ENCODE results near the gene CYTH4.

DNA sequence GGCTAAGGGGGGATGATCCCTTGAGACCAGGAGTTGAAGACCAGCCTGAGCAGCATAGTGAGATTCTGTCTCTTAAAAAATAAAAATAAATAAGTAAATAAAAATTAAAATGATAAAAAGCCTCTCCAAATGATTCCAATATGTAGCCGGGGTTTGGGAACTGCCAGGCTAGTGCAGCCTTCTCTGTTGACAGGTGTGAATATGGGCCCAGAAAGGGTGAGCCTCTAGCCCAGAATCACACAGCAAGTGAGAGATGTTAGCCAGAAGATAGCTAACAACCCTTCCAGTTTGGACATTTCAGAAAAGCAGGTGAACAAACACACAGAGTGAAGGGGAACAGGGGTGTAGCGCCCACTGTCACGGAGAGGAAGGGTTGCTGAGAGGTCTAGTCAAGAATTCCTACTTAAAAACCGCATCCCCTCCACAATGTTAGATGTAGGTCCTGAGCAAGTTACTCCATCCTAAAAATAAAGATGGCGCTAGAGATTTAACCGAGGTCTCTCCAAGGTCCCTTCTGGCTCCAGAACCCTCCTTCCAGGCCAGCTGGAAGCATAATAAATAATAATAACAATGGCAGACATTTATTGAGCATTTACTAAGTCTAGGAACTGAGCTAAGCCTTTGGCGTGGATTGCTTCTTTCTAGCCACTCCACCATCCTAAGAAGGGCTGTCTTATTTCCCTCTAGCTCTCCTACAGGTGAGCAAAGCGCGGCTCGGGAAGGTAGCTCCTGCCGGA is 51.6 kb downstream of the CYTH4 start:
- no peak for TF ChIP-seq POLR2A (IDR thresholded peaks at IDR 0.05)
- TF ChIP-seq, protein P1, sequence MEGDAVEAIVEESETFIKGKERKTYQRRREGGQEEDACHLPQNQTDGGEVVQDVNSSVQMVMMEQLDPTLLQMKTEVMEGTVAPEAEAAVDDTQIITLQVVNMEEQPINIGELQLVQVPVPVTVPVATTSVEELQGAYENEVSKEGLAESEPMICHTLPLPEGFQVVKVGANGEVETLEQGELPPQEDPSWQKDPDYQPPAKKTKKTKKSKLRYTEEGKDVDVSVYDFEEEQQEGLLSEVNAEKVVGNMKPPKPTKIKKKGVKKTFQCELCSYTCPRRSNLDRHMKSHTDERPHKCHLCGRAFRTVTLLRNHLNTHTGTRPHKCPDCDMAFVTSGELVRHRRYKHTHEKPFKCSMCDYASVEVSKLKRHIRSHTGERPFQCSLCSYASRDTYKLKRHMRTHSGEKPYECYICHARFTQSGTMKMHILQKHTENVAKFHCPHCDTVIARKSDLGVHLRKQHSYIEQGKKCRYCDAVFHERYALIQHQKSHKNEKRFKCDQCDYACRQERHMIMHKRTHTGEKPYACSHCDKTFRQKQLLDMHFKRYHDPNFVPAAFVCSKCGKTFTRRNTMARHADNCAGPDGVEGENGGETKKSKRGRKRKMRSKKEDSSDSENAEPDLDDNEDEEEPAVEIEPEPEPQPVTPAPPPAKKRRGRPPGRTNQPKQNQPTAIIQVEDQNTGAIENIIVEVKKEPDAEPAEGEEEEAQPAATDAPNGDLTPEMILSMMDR (IDR thresholded peaks at IDR 0.05) = no peak
